Gastrocnemius medialis (tissue), 4 donors: ENCODE results near the gene NHLRC3.

Experiments used
- CTCF ChIP-seq, 5 experiments: fragments of 450-650 bp in 3 of 5; fragments of 200-600 bp in 2 of 5; sonication (generic) in 2 of 5; IDR thresholded peaks in 4 of 5; conservative IDR thresholded peaks in 1 of 5; 1 replicate in 4 of 5; 2 replicates in 1 of 5; pipeline ENCODE4 v1.5.1; 2016 to 2019; ENCODE audit warnings: antibody characterized with exemption in 5 of 5, mild to moderate bottlenecking in 3 of 5, moderate library complexity in 3 of 5
- POLR2A ChIP-seq, 2 donors: fragments of 450-650 bp; IDR thresholded peaks; one replicate each; pipeline ENCODE4 v1.6.1; 2017; ENCODE audit warnings: antibody characterized with exemption in 2 of 2, mild to moderate bottlenecking in 2 of 2, moderate library complexity in 2 of 2

- TF ChIP-seq CTCF (IDR thresholded peaks at IDR 0.05 in 4 of 5, conservative IDR thresholded peaks at IDR 0.05 in 1 of 5): peak in 3 of 5 experiments; percentile 7 to 34 (median 33)
- peak; percentile 49 to 55 for TF ChIP-seq POLR2A (IDR thresholded peaks at IDR 0.05)
These were observed at the start of gene NHLRC3, which contains the start of gene PROSER1 for GRCh38 chr13:39037880-39038568.
